H1 (cell line): ENCODE measurements around the gene ITPK1. TPM values are rescaled to one million over a fixed set of nuclear protein-coding genes. Genes with fewer than 3 reads are reported as not detected.

ENCODE experiments used
- CTCF ChIA-PET: fragments of 300-600 bp; sonication (Branson Sonifier 250); formaldehyde crosslinking; loops from one replicate; lab custom pipeline; 2021; ENCODE audit not compliant: partially characterized antibody; lab: Charles Lee
- POLR2A ChIA-PET: fragments of 300-600 bp; sonication (Branson Sonifier 250); formaldehyde crosslinking; loops from one replicate; lab custom pipeline; 2021; ENCODE audit warnings: inconsistent platforms; ENCODE audit not compliant: partially characterized antibody; lab: Charles Lee
- DNase-seq, 2 experiments: peaks; one replicate each; pipeline versions ENCODE4 v3.0.0 to v3.0.0-alpha.2; 2010 to 2022; ENCODE audit warnings: low spot score in 2 of 2, low read depth in 1 of 2, mixed read lengths in 1 of 2
- FAIRE-seq: peaks from 2 replicates; lab custom pipeline; 2011; peaks lifted over from hg19 to GRCh38; lab: Jason Lieb, UNC
- H2AFZ ChIP-seq: 2 replicates; pipeline ENCODE4 v1.8.1; 2012; ENCODE audit warnings: low read length, inconsistent platforms
- H2AK5ac ChIP-seq: 2 replicates; pipeline ENCODE4 v1.6.1; 2013; ENCODE audit warnings: low read depth, low read length
- H2BK120ac ChIP-seq: replicated peaks from 2 replicates; pipeline ENCODE3; 2013; ENCODE audit warnings: low read depth, low read length, inconsistent platforms
- H2BK12ac ChIP-seq: 2 replicates; pipeline ENCODE4 v1.6.1; 2013; ENCODE audit warnings: low read depth, low read length
- H2BK15ac ChIP-seq: 2 replicates; pipeline ENCODE4 v1.6.1; 2013; ENCODE audit warnings: low read length
- H2BK20ac ChIP-seq: 2 replicates; pipeline ENCODE4 v1.6.1; 2013; ENCODE audit warnings: low read length
- H2BK5ac ChIP-seq: 2 replicates; pipeline ENCODE4 v1.6.1; 2013; ENCODE audit warnings: low read depth, low read length
- H3K14ac ChIP-seq: 2 replicates; pipeline ENCODE4 v1.6.1; 2013; ENCODE audit warnings: inconsistent platforms; ENCODE audit not compliant: insufficient read length
- H3K18ac ChIP-seq: 2 replicates; pipeline ENCODE4 v1.6.1; 2013; ENCODE audit warnings: low read length; ENCODE audit errors: extremely low read depth
- H3K23ac ChIP-seq: 2 replicates; pipeline ENCODE4 v1.6.1; 2013; ENCODE audit warnings: inconsistent platforms; ENCODE audit not compliant: insufficient read length
- H3K23me2 ChIP-seq: 2 replicates; pipeline ENCODE4 v1.6.1; 2013; ENCODE audit warnings: low read depth, low read length
- H3K27ac ChIP-seq: 2 replicates; pipeline ENCODE4 v1.6.1; 2011; ENCODE audit warnings: low read depth, low read length, inconsistent platforms
- H3K27me3 ChIP-seq, 4 experiments: replicated peaks in 1 of 4; 1 replicate in 1 of 4; 2 replicates in 3 of 4; pipeline versions ENCODE4 v1.6.1 to v1.8.1; 2011 to 2013; ENCODE audit warnings: low read length in 3 of 4, mild to moderate bottlenecking in 3 of 4, inconsistent platforms in 2 of 4, mixed read lengths in 2 of 4, moderate library complexity in 1 of 4; ENCODE audit not compliant: control insufficient read depth in 3 of 4, insufficient read depth in 3 of 4; ENCODE audit errors: extremely low read depth in 1 of 4
- H3K36me3 ChIP-seq, 4 experiments: 2 replicates each; pipeline versions ENCODE4 v1.6.1 to v1.8.1; 2011 to 2013; ENCODE audit warnings: mild to moderate bottlenecking in 4 of 4, low read length in 3 of 4, moderate library complexity in 2 of 4, control low read depth in 1 of 4, inconsistent platforms in 1 of 4; ENCODE audit not compliant: insufficient read depth in 4 of 4, control insufficient read depth in 2 of 4
- H3K4ac ChIP-seq: replicated peaks from 2 replicates; pipeline ENCODE3; 2013; ENCODE audit warnings: low read length, low read depth, mixed read lengths, inconsistent platforms; ENCODE audit not compliant: insufficient read length
- H3K4me1 ChIP-seq, 4 experiments: replicated peaks in 1 of 4; 1 replicate in 1 of 4; 2 replicates in 3 of 4; pipeline versions ENCODE4 v1.6.1 to v1.8.1; 2011 to 2013; ENCODE audit warnings: low read length in 3 of 4, inconsistent platforms in 2 of 4, mixed read lengths in 1 of 4; ENCODE audit not compliant: insufficient read depth in 4 of 4, control insufficient read depth in 3 of 4
- H3K4me2 ChIP-seq, 2 experiments: 2 replicates each; pipeline versions ENCODE4 v1.6.1 to v1.8.1; 2011 to 2013; ENCODE audit warnings: low read depth in 2 of 2, low read length in 2 of 2, control low read depth in 1 of 2, inconsistent platforms in 1 of 2, mild to moderate bottlenecking in 1 of 2; ENCODE audit not compliant: insufficient read depth in 1 of 2
- H3K4me3 ChIP-seq, 4 experiments: fragments of 200-600, 300-600 bp in 1 of 4; sonication (generic), shearing (Covaris generic), sonication (Bioruptor Twin) in 1 of 4; 2 replicates each; pipeline versions ENCODE4 v1.5.1 to v1.8.1; 2011 to 2016; ENCODE audit warnings: low read length in 4 of 4, low read depth in 3 of 4, control low read depth in 2 of 4, inconsistent platforms in 2 of 4, mild to moderate bottlenecking in 2 of 4, mixed read lengths in 1 of 4, moderate library complexity in 1 of 4; ENCODE audit not compliant: insufficient read depth in 2 of 4; ENCODE audit errors: extremely low read depth in 1 of 4
- H3K56ac ChIP-seq: replicated peaks from 2 replicates; pipeline ENCODE3; 2013; ENCODE audit warnings: low read depth, mild to moderate bottlenecking, mixed read lengths, low read length, inconsistent platforms; ENCODE audit not compliant: insufficient read length
- H3K79me1 ChIP-seq: 2 replicates; pipeline ENCODE4 v1.6.1; 2013; ENCODE audit warnings: low read depth, low read length, control low read depth
- H3K79me2 ChIP-seq, 2 experiments: 2 replicates each; pipeline versions ENCODE4 v1.6.1 to v1.8.1; 2012 to 2013; ENCODE audit warnings: low read length in 2 of 2, mild to moderate bottlenecking in 2 of 2, inconsistent platforms in 1 of 2; ENCODE audit not compliant: insufficient read depth in 2 of 2, control insufficient read depth in 1 of 2
- H3K9ac ChIP-seq, 4 experiments: replicated peaks in 1 of 4; 1 replicate in 1 of 4; 2 replicates in 3 of 4; pipeline versions ENCODE4 v1.6.1 to v1.8.1; 2011 to 2013; ENCODE audit warnings: low read depth in 3 of 4, low read length in 3 of 4, control low read depth in 2 of 4, mild to moderate bottlenecking in 2 of 4, moderate library complexity in 2 of 4, inconsistent platforms in 1 of 4; ENCODE audit errors: extremely low read depth in 1 of 4
- H3K9me3 ChIP-seq, 2 experiments: 2 replicates each; pipeline versions ENCODE4 v1.6.1 to v1.8.1; 2012 to 2013; ENCODE audit warnings: mild to moderate bottlenecking in 2 of 2, moderate library complexity in 2 of 2, control low read depth in 1 of 2, inconsistent platforms in 1 of 2, low read depth in 1 of 2, low read length in 1 of 2, mixed read lengths in 1 of 2; ENCODE audit not compliant: insufficient read depth in 2 of 2
- H4K20me1 ChIP-seq, 2 experiments: replicated peaks in 1 of 2; 2 replicates each; pipeline versions ENCODE3 to v1.8.1; 2011 to 2013; ENCODE audit warnings: inconsistent platforms in 2 of 2, low read length in 2 of 2, mild to moderate bottlenecking in 1 of 2; ENCODE audit not compliant: insufficient read depth in 2 of 2, control insufficient read depth in 1 of 2
- H4K5ac ChIP-seq: 2 replicates; pipeline ENCODE4 v1.6.1; 2013; ENCODE audit warnings: low read length, low read depth, mixed read lengths, inconsistent platforms; ENCODE audit not compliant: insufficient read length
- H4K8ac ChIP-seq: 2 replicates; pipeline ENCODE4 v1.8.0; 2013; ENCODE audit warnings: mild to moderate bottlenecking, moderate library complexity, low read length, inconsistent platforms; ENCODE audit not compliant: insufficient read depth; ENCODE audit errors: extremely low read depth
- H4K91ac ChIP-seq: replicated peaks from 2 replicates; pipeline ENCODE3; 2013; ENCODE audit warnings: low read length, mixed read lengths, inconsistent platforms; ENCODE audit not compliant: insufficient read length
- ASH2L ChIP-seq: fragments of 200-600, 300-600 bp; sonication (generic); IDR thresholded peaks from one replicate; pipeline ENCODE4 v1.7.1; 2017; ENCODE audit warnings: low read length
- ATF2 ChIP-seq: IDR thresholded peaks from 2 replicates; pipeline ENCODE4 v1.6.1; 2012; ENCODE audit warnings: low read length, inconsistent platforms
- CEBPB ChIP-seq: IDR thresholded peaks from 2 replicates; pipeline ENCODE4 v1.6.1; 2012; ENCODE audit warnings: low read depth, low read length
- EP300 ChIP-seq, 2 experiments: IDR thresholded peaks; 1 replicate in 1 of 2; 2 replicates in 1 of 2; pipeline ENCODE4 v1.6.1; 2011 to 2012; ENCODE audit warnings: low read depth in 2 of 2, low read length in 2 of 2, mild to moderate bottlenecking in 2 of 2, borderline replicate concordance in 1 of 2, inconsistent platforms in 1 of 2, moderate library complexity in 1 of 2
- NRF1 ChIP-seq: IDR thresholded peaks from 2 replicates; pipeline ENCODE4 v1.6.1; 2011; ENCODE audit warnings: mild to moderate bottlenecking, low read depth, low read length, improper control_type of control experiment
- POLR2A ChIP-seq, 2 experiments: IDR thresholded peaks; 1 replicate in 1 of 2; 2 replicates in 1 of 2; pipeline ENCODE4 v1.6.1; 2011; ENCODE audit warnings: low read depth in 2 of 2, low read length in 2 of 2, mild to moderate bottlenecking in 2 of 2; ENCODE audit errors: control extremely low read depth in 1 of 2
- POLR2AphosphoS5 ChIP-seq: IDR thresholded peaks from 2 replicates; pipeline ENCODE4 v1.6.1; 2011; ENCODE audit warnings: low read depth, low read length
- SUZ12 ChIP-seq: fragments of 200-600 bp; sonication (generic); IDR thresholded peaks from 2 replicates; pipeline ENCODE4 v1.6.1; 2012; ENCODE audit warnings: mild to moderate bottlenecking, inconsistent platforms, low read length, moderate library complexity, mixed read lengths
- TAF1 ChIP-seq: IDR thresholded peaks from 2 replicates; pipeline ENCODE4 v1.6.1; 2011; ENCODE audit warnings: mild to moderate bottlenecking, low read depth, low read length
- TAF7 ChIP-seq: optimal IDR thresholded peaks from 2 replicates; pipeline ENCODE3; 2011; ENCODE audit warnings: low read depth, mild to moderate bottlenecking, inconsistent platforms, low read length, moderate library complexity, borderline replicate concordance
- TEAD4 ChIP-seq: IDR thresholded peaks from 2 replicates; pipeline ENCODE4 v1.6.1; 2012; ENCODE audit warnings: low read depth, low read length, inconsistent platforms, mixed read lengths
- ZNF274 ChIP-seq: IDR thresholded peaks from 2 replicates; pipeline ENCODE4 v1.7.0; 2012; ENCODE audit warnings: low read length, borderline replicate concordance; ENCODE audit errors: extremely low read depth
- WGBS, 2 experiments: shearing (Covaris generic) in 1 of 2; methylation state at CpG; one replicate each; pipeline versions ENCODE4 v1.1.6 to v1.1.7; 2013 to 2015; ENCODE audit warnings: low lambda C conversion rate in 2 of 2, mixed read lengths in 2 of 2, inconsistent platforms in 1 of 2, low coverage in 1 of 2, missing lambda C conversion rate in 1 of 2; ENCODE audit not compliant: insufficient replicate concordance in 2 of 2, insufficient coverage in 1 of 2, insufficient read length in 1 of 2; ENCODE audit errors: extremely low coverage in 1 of 2, missing lambda C conversion rate in 1 of 2; 5-methylcytosine and 5-hydroxymethylcytosine counted together
- polyA plus RNA-seq, 7 experiments: library from polyadenylated mRNA; depleted of rRNA in 3 of 7; stranded (reverse) in 5 of 7; unstranded in 2 of 7; fragments of >200 nt in 5 of 7; fragments of 200-250 nt in 2 of 7; gene quantifications; 1 replicate in 5 of 7; 2 replicates in 1 of 7; 4 replicates in 1 of 7; pipeline versions ENCODE4 v1.2.1 to v1.2.3, GENCODE V29; 2011 to 2013; ENCODE audit warnings: missing spikeins in 2 of 7, mixed read lengths in 2 of 7
- total RNA-seq: library from RNA; stranded (reverse); fragmentation: NEBNext Ultra II Directional; extraction: Animal tissue kit (Norgen Biotek cat#: 25700); gene quantifications from 2 replicates; pipeline ENCODE4 v1.2.1, GENCODE V29; 2021
- TF ChIP-seq, protein P1 (sequence below): IDR thresholded peaks from 2 replicates; pipeline ENCODE4 v1.6.1; 2011; ENCODE audit warnings: low read depth, mild to moderate bottlenecking, low read length; ENCODE audit not compliant: insufficient read depth

ITPK1 gene
- total and polyA plus RNA-seq, 2 of the 8 experiments (the other 6 are each of a cell fraction or from before 2014, with no cell fraction given): 108 to 143 TPM

DNA sequence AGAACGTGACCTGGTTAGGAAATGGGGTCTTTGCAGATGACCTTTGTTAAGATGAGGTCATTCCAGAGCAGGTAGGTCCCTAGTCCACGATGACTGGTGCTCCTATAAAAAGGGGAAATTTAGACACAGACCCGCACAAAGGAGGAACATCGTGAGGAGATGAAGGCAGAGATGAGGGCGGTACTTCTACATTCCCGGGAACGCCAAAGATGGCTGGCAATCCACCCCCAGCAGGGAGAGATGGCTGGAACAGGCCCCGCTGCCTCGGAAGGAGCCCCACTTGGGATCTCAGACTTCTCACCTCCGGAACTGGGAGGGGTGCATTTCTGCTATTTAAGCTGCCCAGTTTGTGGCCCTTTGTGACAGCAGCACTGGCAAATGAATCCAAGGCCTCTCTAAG lies 85.0 kb downstream of the ITPK1 start:
- Histone ChIP-seq H3K4me1 (peaks cover 8 to 29% (median 19%) of the 10 kb centered on the region in 4 experiments), H3K79me2 (peaks cover 0 to 81% of the 10 kb centered on the region in 2 experiments; a peak in 2 of 4 replicates), H3K4ac (no peak overlapping the region), H3K27ac (no peak overlapping the region), H2BK120ac (no peak overlapping the region), H2BK5ac (no peak overlapping the region), H3K23me2 (no peaks in the 10 kb centered on the region), H4K91ac (no peak overlapping the region), H3K56ac (no peak overlapping the region), H3K9me3 (no peaks in the 10 kb centered on the region), H2AFZ (no peak overlapping the region), H2BK15ac (no peak overlapping the region), H3K14ac (no peak overlapping the region), H3K23ac (no peak overlapping the region), H3K27me3 (no peaks in the 10 kb centered on the region), H2BK12ac (no peak overlapping the region), H3K9ac (no peak overlapping the region), H3K4me3 (no peak overlapping the region), H4K5ac (no peak overlapping the region), H2AK5ac (no peak overlapping the region), H3K79me1 (peaks cover 24% of the 10 kb centered on the region), H2BK20ac (no peak overlapping the region), H3K18ac (no peak overlapping the region), H3K4me2 (no peak overlapping the region), H4K8ac (no peak overlapping the region), H3K36me3 (no peaks in the 10 kb centered on the region), H4K20me1 (peaks cover 13 to 27% of the 10 kb centered on the region in 2 experiments)
- CTCF ChIA-PET: interaction anchor here (0.6 to 2.5 kb wide), 2 partner anchors 18 to 288 kb away, joined by 3 to 6 read pairs; no protein-coding TSS in a partner anchor
- no peak for TF ChIP-seq CEBPB
- TF ChIP-seq TEAD4: no peak
- no peak for TF ChIP-seq ATF2
- no peak for TF ChIP-seq SUZ12
- TF ChIP-seq ZNF274: no peak
- TF ChIP-seq NRF1: no peak
- no peak for TF ChIP-seq POLR2AphosphoS5
- TF ChIP-seq ASH2L: no peak
- TF ChIP-seq EP300 (IDR thresholded peaks at IDR 0.05; ENCODE audit: borderline replicate concordance in 1 of 2, low read depth in 2 of 2, low read length in 2 of 2): no peak
- no peak for TF ChIP-seq POLR2A (IDR thresholded peaks at IDR 0.05; ENCODE audit: control extremely low read depth in 1 of 2, low read depth in 2 of 2, low read length in 2 of 2)
- TF ChIP-seq, protein P1, sequence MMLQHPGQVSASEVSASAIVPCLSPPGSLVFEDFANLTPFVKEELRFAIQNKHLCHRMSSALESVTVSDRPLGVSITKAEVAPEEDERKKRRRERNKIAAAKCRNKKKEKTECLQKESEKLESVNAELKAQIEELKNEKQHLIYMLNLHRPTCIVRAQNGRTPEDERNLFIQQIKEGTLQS: no peak
- TF ChIP-seq TAF7: no peak
- TF ChIP-seq TAF1: no peak
- POLR2A ChIA-PET: no interaction called here
- no peak for DNase-seq
- WGBS, 2 experiments: 92% methylated on average over 10 of the region's 10 CpGs; no CpG with 5 or more reads in 1 of the 2 experiments
- no peak for FAIRE-seq
